Measurements from ENCODE around the gene CACNG4. TPM values are rescaled to one million over a fixed set of nuclear protein-coding genes. Genes with fewer than 3 reads are reported as not detected.

CACNG4 gene
- total RNA-seq, 1 experiment from 2014 or later = not detected

DNA sequence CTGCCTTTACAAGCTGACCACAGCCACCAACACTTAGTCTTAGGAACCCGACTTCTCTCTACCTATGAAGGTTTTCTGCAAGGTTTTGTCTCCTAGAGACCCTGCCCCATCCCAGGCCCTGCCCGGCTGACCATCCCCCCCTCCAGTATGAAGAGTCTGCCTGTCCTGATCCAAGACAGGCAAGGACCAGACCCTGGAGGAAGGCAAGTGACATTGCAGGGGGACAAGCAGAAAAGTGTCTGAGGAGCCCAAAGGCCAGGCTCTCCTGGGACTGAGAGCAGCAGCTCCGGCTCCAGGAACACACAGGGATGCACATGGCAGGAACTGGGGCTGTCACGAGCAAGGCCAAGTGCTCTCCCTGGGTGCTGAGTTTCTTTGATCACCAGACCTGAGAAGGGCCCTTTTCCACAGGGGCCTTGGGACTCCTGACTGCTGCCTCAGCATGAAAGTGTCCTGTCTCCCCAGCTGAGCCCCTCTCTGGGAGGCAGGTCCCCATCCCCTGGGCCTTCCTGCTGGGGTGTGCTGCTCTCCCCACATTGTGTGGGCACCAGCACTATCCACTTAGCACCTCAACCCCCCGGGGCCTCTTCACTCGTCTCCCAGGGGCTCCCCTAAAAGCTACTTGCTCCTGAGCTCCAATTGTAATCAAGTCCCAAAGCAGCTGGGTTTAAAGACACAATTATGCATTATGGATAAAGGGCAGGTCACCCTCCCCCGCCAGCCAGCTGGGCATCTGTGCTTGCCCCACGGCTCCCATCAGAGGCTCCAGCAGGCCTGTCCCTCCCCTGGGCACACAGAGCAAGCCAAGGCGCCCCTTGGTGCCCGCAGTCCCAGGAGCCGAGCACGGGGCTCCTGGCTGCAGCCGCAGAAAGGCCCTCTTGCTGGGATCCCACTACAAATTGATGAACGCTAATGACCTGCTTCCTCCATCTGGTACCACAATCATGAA is 11.6 kb upstream of the CACNG4 start:
- no peaks in the 10 kb centered on the region; the same call in 1 of the 2 replicates for H3K9me3 ChIP-seq
- no peak overlapping the region for H3K4me3 ChIP-seq
- H3K36me3 ChIP-seq = no peaks in the 10 kb centered on the region
- no peaks in the 10 kb centered on the region for H3K27me3 ChIP-seq
- DNase-seq = no peak

DNA sequence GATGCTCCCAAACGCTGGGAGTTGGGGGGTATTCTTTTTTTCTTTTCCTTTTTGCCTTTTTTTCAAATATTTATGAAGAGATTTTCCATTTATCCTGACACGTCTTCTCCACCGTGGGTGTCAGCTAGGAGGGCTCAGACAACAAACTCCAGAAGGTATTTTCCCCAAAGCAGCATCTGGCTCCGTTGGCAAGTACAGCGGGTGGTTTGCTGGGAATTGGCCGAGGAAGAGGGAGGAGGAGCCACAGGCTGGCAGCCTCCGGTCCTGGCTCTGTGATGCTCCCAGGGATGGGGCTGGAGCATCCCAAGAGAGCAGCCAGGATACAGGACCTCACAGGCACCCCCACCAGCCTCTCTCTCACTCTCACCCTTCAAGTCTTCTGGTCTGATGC is 10.9 kb upstream of the CACNG4 start:
- Histone ChIP-seq H3K4me3 (no peak overlapping the region), H3K9me3 (no peaks in the 10 kb centered on the region; the same call in 1 of the 2 replicates), H3K27me3 (no peaks in the 10 kb centered on the region), H3K36me3 (no peaks in the 10 kb centered on the region)
- peak; percentile 81 for DNase-seq

GRCh38 chr17:66954632-66955031 is 9.9 kb upstream of the CACNG4 start:
- Histone ChIP-seq H3K36me3 (no peaks in the 10 kb centered on the region), H3K4me3 (no peak overlapping the region), H3K9me3 (no peaks in the 10 kb centered on the region; the same call in 1 of the 2 replicates), H3K27me3 (no peaks in the 10 kb centered on the region)
- DNase-seq = no peak

DNA sequence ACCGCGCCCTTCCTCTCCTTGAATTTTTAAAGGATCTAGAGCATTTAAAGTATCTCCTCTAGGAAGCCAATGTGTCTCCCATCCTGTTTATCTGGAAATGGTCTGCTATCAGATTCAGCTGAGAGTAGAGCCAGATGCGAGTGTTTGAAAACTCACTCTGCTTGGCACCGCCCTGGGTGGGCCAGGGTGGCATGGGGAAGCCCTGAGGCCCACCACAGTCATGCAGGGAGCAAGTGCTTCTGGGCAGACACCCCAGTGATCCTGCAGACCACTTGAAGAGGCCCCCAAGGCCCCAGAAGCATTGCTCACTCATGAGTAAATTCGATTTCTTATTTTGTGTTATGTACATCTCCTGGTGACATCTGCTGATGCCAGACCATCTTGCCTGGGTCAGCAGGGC is 8.7 kb upstream of the CACNG4 start:
- Histone ChIP-seq H3K9me3 (no peaks in the 10 kb centered on the region), H3K36me3 (no peaks in the 10 kb centered on the region), H3K27me3 (no peaks in the 10 kb centered on the region; the same call in none of the 2 replicates), H3K4me3 (no peak overlapping the region)
- no peak for DNase-seq

DNA sequence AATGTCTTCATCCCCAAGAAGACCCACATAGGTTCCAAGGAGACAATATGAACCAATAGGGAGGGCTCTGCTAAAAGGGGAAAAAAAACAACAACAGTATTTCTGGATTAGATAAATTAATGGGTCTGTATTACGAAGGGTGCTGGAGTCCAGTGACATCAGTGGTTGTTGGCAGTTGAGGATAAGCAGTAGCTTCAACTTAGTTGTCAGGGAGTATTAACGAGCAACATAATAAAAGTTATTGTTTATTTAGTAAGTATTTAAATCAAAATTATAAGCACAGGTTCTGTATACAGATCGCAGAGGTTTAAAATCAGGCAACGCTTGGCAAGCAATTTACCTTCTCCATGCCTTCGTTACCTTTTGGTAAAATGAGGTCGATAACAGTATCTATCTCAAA is 7.6 kb upstream of the CACNG4 start:
- Histone ChIP-seq H3K4me3 (no peak overlapping the region), H3K36me3 (no peaks in the 10 kb centered on the region), H3K27me3 (peaks cover 3% of the 10 kb centered on the region), H3K9me3 (no peaks in the 10 kb centered on the region)
- DNase-seq = no peak

DNA sequence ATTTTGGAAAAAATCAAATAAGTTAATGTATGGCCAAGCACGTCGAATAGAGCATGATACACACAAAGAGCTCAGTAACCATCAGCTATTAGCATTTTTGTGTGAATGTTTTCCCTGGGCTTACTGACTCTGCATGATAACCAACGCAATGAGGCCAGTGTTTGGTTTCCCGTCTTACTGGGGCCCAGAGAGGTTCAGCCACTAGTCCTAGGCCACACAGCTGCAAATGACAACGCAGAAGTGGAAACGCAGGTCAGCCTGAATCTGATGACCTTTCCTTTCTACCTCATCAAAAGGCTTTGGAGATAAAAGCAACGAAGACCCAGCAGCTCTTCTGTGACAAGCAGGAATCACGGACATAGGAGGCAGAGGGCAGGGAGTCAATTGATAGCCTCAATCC is 7.2 kb upstream of the CACNG4 start:
- no peak for DNase-seq
- Histone ChIP-seq H3K36me3 (no peaks in the 10 kb centered on the region), H3K4me3 (no peak overlapping the region), H3K27me3 (peaks cover 7% of the 10 kb centered on the region), H3K9me3 (no peaks in the 10 kb centered on the region)

DNA sequence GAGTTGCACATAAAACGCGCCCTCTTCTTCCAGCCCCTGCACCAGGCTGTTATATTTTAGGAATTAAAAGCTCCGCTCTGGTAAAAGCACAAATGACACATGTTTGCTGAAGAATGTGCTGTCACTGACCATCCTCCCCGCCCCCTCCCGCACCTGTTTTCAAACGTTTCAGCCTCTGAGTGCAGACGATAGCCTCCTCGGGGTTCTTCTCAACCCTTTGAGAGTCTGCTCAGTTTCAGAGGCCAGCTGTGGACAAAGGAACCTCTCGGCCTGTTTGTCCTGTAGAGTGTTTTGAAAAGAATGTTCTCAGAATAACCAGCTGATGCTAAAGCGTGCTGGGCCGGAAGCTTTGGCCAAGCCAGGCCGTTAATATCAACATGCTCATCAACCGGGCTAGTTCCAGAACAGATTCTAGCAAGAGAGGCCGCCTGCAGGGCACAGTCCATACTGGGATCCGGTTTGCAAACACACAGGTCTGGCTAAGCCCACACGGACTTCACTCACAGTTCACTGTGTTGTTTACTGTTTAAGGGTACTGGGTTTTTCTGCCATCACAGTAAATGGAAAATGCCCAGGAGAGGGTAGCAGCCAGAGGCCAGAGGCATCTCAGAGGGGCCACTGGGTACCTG is 6.4 kb upstream of the CACNG4 start:
- H3K36me3 ChIP-seq = no peaks in the 10 kb centered on the region
- peaks cover 14% of the 10 kb centered on the region for H3K27me3 ChIP-seq
- DNase-seq = no peak
- no peaks in the 10 kb centered on the region for H3K9me3 ChIP-seq
- no peak overlapping the region for H3K4me3 ChIP-seq

GRCh38 chr17:66959641-66960375 is 4.7 kb upstream of the CACNG4 start:
- no peaks in the 10 kb centered on the region for H3K9me3 ChIP-seq
- H3K4me3 ChIP-seq = no peak overlapping the region
- H3K36me3 ChIP-seq = no peaks in the 10 kb centered on the region
- no peak for DNase-seq
- H3K27me3 ChIP-seq = peaks cover 27% of the 10 kb centered on the region

- no peaks in the 10 kb centered on the region for H3K36me3 ChIP-seq
- no peak for DNase-seq
- no peak overlapping the region for H3K4me3 ChIP-seq
- peaks cover 33% of the 10 kb centered on the region for H3K27me3 ChIP-seq
- no peaks in the 10 kb centered on the region for H3K9me3 ChIP-seq
Observed at GRCh38 chr17:66960613-66961012, 3.9 kb upstream of the CACNG4 start.

DNA sequence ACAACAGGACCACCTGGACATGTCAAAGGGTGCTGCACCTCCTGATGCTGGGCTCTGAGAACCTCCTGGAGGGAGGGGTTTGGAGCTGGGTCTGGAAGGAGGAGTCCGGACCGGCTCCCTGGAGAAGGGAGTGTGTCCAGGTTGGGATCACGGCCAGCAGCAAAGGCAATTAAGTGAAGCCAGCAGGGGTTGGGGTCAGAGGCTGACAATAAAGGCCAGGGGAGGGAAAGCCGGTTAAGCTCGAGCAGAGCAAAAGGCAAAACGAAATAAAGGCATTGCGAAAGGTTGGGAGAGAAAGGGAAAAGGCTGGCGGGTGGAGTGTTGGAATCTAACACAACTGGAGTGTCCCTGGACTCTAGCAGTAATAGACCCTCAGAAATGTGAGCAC is 992 bp upstream of the CACNG4 start:
- H3K27me3 ChIP-seq = peaks cover 58% of the 10 kb centered on the region
- no peaks in the 10 kb centered on the region for H3K36me3 ChIP-seq
- no peak overlapping the region for H3K4me3 ChIP-seq
- H3K9me3 ChIP-seq = no peaks in the 10 kb centered on the region
- DNase-seq = no peak

- Histone ChIP-seq H3K4me3 (peak overlapping the region; percentile 42), H3K9me3 (no peaks in the 10 kb centered on the region), H3K36me3 (no peaks in the 10 kb centered on the region), H3K27me3 (peaks cover 61% of the 10 kb centered on the region)
- no peak for DNase-seq
Observed at GRCh38 chr17:66964930-66965800, 658 bp downstream of the CACNG4 start.

GRCh38 chr17:66965801-66966262 is 1.3 kb downstream of the CACNG4 start:
- no peak overlapping the region for H3K4me3 ChIP-seq
- DNase-seq = no peak
- H3K27me3 ChIP-seq = peaks cover 61% of the 10 kb centered on the region
- H3K9me3 ChIP-seq = no peaks in the 10 kb centered on the region
- H3K36me3 ChIP-seq = no peaks in the 10 kb centered on the region

DNA sequence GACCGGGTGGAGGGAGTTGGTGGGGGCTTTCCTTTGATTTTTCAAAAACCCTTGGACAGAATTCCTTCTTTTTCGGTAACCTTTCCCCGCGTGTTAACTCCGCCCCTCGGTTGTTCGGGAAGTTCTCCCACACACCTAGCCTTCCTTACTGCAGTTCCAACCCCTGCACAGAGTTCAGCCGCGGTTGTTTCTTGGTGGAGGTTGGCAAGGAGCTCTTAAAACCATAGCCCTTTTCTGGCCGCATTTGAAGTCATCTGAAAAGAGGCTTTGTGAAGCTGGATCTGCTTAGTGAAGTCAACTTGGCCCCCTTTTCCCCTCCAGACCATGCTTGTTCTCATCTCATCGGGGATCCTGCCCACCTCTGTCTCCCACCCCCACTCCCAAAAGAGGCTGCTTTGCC is 1.8 kb downstream of the CACNG4 start:
- no peak for DNase-seq
- no peaks in the 10 kb centered on the region for H3K36me3 ChIP-seq
- H3K9me3 ChIP-seq = no peaks in the 10 kb centered on the region
- peaks cover 61% of the 10 kb centered on the region for H3K27me3 ChIP-seq
- H3K4me3 ChIP-seq = no peak overlapping the region

DNA sequence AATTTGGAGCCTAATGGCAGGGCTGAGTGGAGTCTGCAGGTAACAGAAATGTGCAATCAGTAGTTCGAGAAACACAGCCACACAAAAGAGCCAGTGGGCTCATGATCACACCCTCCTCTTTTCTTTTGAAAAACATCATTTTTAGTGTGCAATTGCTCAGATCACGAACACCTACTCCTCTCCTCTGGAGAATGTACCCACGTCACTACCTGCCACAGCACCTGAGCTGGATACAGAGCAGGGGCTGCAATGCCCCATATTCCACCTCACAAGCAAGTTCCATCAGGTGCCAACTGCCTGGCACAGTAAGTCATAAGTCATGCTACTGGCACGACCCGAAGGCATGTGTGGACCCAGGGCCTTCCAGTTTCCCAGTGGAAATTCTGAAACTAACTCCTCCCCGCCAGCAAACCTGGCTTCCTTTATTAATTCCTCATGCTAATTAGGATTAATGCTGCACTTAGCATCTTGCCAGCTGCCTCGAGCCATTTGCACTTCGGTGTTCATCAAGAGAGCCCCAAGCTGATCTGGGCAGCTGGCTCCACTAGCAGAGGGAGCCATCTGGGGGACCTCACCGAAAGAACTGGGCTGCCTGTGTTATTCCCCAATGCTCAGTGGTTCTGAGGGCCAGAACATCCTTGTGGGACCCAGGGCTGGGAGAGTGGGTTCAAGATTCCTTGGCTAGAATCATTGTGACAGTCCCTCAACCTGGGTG is 2.4 kb downstream of the CACNG4 start:
- H3K4me3 ChIP-seq = no peak overlapping the region
- H3K36me3 ChIP-seq = no peaks in the 10 kb centered on the region
- H3K9me3 ChIP-seq = no peaks in the 10 kb centered on the region
- H3K27me3 ChIP-seq = peaks cover 59% of the 10 kb centered on the region
- DNase-seq = no peak

DNA sequence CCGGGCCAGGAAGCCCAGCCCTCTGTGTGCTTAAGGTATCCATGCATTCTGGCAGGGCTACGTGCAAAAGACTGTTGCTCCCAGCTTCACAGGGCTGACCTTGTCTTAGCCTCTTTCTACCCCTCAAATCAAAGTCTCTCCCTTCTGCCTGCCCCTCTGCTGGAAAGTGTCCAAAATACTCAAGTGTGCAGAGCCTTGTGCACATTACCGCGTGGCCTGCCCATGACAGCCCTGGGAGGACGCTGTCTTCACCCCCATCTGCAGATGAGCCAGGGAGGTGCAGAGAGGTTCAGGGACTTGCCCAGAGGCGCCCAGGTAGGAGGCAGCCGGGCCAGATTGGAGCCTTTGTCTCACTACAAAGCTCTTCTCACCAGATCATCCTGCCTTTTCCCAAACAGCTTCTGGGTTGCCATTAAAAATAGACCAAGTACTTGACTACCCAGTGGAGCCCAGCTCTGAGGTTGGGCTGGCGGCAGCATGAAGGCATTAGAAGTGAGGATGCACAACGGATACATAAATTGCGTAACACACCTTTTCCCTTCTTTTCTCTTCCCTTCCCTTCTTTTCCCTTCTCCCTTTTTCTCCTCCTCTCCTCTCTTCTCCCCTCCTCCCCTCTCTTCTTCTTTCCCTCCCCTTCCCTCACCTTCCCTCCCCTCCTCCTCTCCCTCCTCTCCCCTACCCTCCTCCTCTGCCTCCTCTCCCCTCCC is 3.5 kb downstream of the CACNG4 start:
- DNase-seq = no peak
- peaks cover 47% of the 10 kb centered on the region for H3K27me3 ChIP-seq

More for the DNA sequence above, 3.5 kb downstream of the CACNG4 start:
- Histone ChIP-seq H3K4me3 (no peak overlapping the region), H3K9me3 (no peaks in the 10 kb centered on the region), H3K36me3 (no peaks in the 10 kb centered on the region)
